SK-N-SH treated with all-trans-retinoic acid at 6 μM for 48 hours (cell line): Measurements from ENCODE around the gene TEX14.

Experiments used
- ATAC-seq: fragments of 200-7000 bp; cut with Tn5 transposase; 3 replicates; pipeline ENCODE4 v1.9.1; 2020; ENCODE audit warnings: mild to moderate bottlenecking, moderate library complexity
- ARNTL ChIP-seq: fragments of 450-650 bp; formaldehyde crosslinking; IDR thresholded peaks from 2 replicates; pipeline ENCODE4 v1.5.0; 2020; ENCODE audit warnings: low read depth, mild to moderate bottlenecking, moderate library complexity, borderline replicate concordance
- BACH2 ChIP-seq: fragments of 250-450 bp; sonication (Bioruptor Pico); IDR thresholded peaks from 2 replicates; pipeline ENCODE4 v1.9.0; 2021; ENCODE audit warnings: mild to moderate bottlenecking, borderline replicate concordance
- CREB5 ChIP-seq: fragments of 250-450 bp; sonication (Bioruptor Pico); IDR thresholded peaks from 2 replicates; pipeline ENCODE4 v1.5.1; 2020; ENCODE audit warnings: low read depth, mild to moderate bottlenecking, moderate library complexity
- CSDC2 ChIP-seq: fragments of 250-450 bp; sonication (Bioruptor Pico); IDR thresholded peaks from 2 replicates; pipeline ENCODE4 v1.5.0; 2020; ENCODE audit warnings: mild to moderate bottlenecking, moderate library complexity
- CSRNP3 ChIP-seq: fragments of 250-450 bp; sonication (Bioruptor Pico); IDR thresholded peaks from 2 replicates; pipeline ENCODE4 v1.5.1; 2021; ENCODE audit warnings: mild to moderate bottlenecking, moderate library complexity
- ESRRG ChIP-seq: fragments of 250-450 bp; sonication (Bioruptor Pico); IDR thresholded peaks from 2 replicates; pipeline ENCODE4 v1.6.1; 2021; ENCODE audit warnings: mild to moderate bottlenecking
- GLIS3 ChIP-seq: fragments of 250-450 bp; sonication (Bioruptor Pico); IDR thresholded peaks from 2 replicates; pipeline ENCODE4 v1.5.0; 2020; ENCODE audit warnings: mild to moderate bottlenecking, moderate library complexity
- OSR1 ChIP-seq: fragments of 250-450 bp; sonication (Bioruptor Pico); IDR thresholded peaks from 2 replicates; pipeline ENCODE4 v1.8.0; 2022; ENCODE audit warnings: moderate library complexity, mild to moderate bottlenecking, inconsistent platforms
- POU6F1 ChIP-seq: fragments of 250-450 bp; sonication (Bioruptor Pico); IDR thresholded peaks from 2 replicates; pipeline ENCODE4 v1.8.0; 2021; ENCODE audit warnings: low read depth, mild to moderate bottlenecking, moderate library complexity, borderline replicate concordance
- PPARA ChIP-seq: fragments of 250-450 bp; sonication (Bioruptor Pico); IDR thresholded peaks from 2 replicates; pipeline ENCODE4 v1.5.0; 2020; ENCODE audit warnings: mild to moderate bottlenecking, borderline replicate concordance
- RARB ChIP-seq: fragments of 250-450 bp; sonication (Bioruptor Pico); IDR thresholded peaks from 2 replicates; pipeline ENCODE4 v1.8.0; 2021; ENCODE audit warnings: mild to moderate bottlenecking, moderate library complexity
- SNAI2 ChIP-seq: fragments of 250-450 bp; sonication (Bioruptor Pico); IDR thresholded peaks from 2 replicates; pipeline ENCODE4 v1.5.0; 2020; ENCODE audit warnings: mild to moderate bottlenecking, moderate library complexity
- TCF4 ChIP-seq: fragments of 250-450 bp; sonication (Bioruptor Pico); IDR thresholded peaks from 2 replicates; pipeline ENCODE4 v1.8.0; 2021; ENCODE audit warnings: mild to moderate bottlenecking, moderate library complexity, borderline replicate concordance
- TOX ChIP-seq: fragments of 250-450 bp; sonication (Bioruptor Pico); IDR thresholded peaks from 2 replicates; pipeline ENCODE4 v1.8.0; 2021; ENCODE audit warnings: mild to moderate bottlenecking, moderate library complexity, borderline replicate concordance
- ZFP3 ChIP-seq: fragments of 250-450 bp; sonication (Bioruptor Pico); IDR thresholded peaks from 2 replicates; pipeline ENCODE4 v1.5.0; 2020; ENCODE audit warnings: mild to moderate bottlenecking, moderate library complexity
- ZFP30 ChIP-seq: fragments of 450-650 bp; formaldehyde crosslinking; IDR thresholded peaks from 2 replicates; pipeline ENCODE4 v1.5.0; 2022; ENCODE audit warnings: mild to moderate bottlenecking, moderate library complexity
- ZNF565 ChIP-seq: fragments of 450-650 bp; formaldehyde crosslinking; conservative IDR thresholded peaks from 2 replicates; pipeline ENCODE4 v1.5.0; 2020; ENCODE audit warnings: low read depth, mild to moderate bottlenecking, moderate library complexity
- ZNF70 ChIP-seq: fragments of 450-650 bp; formaldehyde crosslinking; IDR thresholded peaks from 2 replicates; pipeline ENCODE4 v1.5.0; 2020; ENCODE audit warnings: mild to moderate bottlenecking, moderate library complexity
- ZNF8 ChIP-seq: fragments of 450-650 bp; formaldehyde crosslinking; IDR thresholded peaks from 2 replicates; pipeline ENCODE4 v1.5.0; 2020; ENCODE audit warnings: mild to moderate bottlenecking, moderate library complexity

TEX14 gene

DNA sequence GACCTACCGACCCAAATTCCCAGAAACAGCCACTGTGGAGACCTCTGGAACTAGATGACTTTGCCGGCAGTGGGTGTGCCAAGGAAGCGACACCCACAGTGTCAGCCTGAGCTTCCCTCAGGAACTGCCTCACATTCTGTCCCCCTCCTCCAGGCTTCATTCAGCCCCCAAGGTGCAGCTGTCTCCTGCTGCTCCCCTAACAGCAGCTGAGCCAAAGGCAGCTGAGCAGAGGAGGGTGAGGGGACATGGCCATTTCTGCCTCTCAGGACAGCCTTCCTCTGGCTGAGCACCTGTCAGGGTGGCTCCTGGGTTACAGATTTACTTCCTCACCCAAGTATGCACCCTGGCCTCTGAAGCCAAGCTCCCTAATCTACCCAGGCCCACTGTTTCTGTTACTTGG lies 155.3 kb downstream of the TEX14 start:
- ATAC-seq: no peak

GRCh38 chr17:58535431-58535830 lies 156.4 kb downstream of the TEX14 start:
- no peak for ATAC-seq
- TF ChIP-seq ZNF8 (CRISPR knock-in tag) (no peak), RARB (CRISPR knock-in tag) (no peak), PPARA (CRISPR knock-in tag) (no peak), ZNF565 (CRISPR knock-in tag) (no peak), GLIS3 (CRISPR knock-in tag) (no peak), OSR1 (CRISPR knock-in tag) (no peak), BACH2 (CRISPR knock-in tag) (no peak), TOX (CRISPR knock-in tag) (no peak), CREB5 (CRISPR knock-in tag) (no peak), ZNF70 (no peak), ZFP30 (CRISPR knock-in tag) (no peak)

More for the DNA sequence above, 155.3 kb downstream of the TEX14 start:
- TF ChIP-seq SNAI2 (CRISPR knock-in tag) (no peak), ESRRG (CRISPR knock-in tag) (no peak), ZNF70 (no peak), ZFP30 (CRISPR knock-in tag) (no peak), POU6F1 (CRISPR knock-in tag) (no peak), TOX (CRISPR knock-in tag) (no peak), ZNF8 (CRISPR knock-in tag) (no peak), PPARA (CRISPR knock-in tag) (no peak), ZFP3 (CRISPR knock-in tag) (no peak), ZNF565 (CRISPR knock-in tag) (no peak), BACH2 (CRISPR knock-in tag) (no peak), ARNTL (CRISPR knock-in tag) (no peak), CSDC2 (CRISPR knock-in tag) (no peak)

DNA sequence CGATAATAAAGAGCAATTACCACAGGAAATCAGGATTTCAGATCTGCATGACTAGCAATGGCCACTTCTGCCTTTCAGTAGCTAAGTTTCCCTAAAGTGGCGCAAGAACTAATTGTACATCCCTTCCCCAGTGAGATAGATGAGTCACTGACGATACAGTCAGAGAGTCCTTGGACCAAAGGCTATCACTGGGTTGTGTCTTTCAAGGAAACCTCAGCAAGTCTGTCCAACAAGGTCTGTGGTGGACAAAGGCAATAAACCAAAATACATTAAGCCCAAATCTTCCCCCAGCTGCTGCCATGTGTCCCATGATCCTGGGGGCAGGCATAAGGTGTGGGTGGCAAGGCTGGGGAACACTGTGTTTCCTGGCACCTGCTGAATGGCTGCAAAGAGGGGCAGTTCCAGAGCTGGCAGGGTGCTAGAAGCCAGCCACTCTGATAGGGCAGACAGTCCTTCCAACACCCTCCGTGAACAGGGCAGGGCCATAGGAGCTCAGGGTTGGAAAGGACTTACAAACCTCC lies 156.9 kb downstream of the TEX14 start:
- no peak for ATAC-seq
- no peak for TF ChIP-seq CSRNP3 (CRISPR knock-in tag)

GRCh38 chr17:58534331-58534730 lies 157.5 kb downstream of the TEX14 start:
- TF ChIP-seq ESRRG (CRISPR knock-in tag): no peak
- no peak for TF ChIP-seq TCF4
- no peak for TF ChIP-seq GLIS3 (CRISPR knock-in tag)
- no peak for TF ChIP-seq BACH2 (CRISPR knock-in tag)
- TF ChIP-seq ZNF565 (CRISPR knock-in tag): no peak
- no peak for TF ChIP-seq PPARA (CRISPR knock-in tag)
- no peak for TF ChIP-seq TOX (CRISPR knock-in tag)
- TF ChIP-seq ZNF70: no peak
- TF ChIP-seq OSR1 (CRISPR knock-in tag): no peak
- no peak for TF ChIP-seq RARB (CRISPR knock-in tag)
- TF ChIP-seq POU6F1 (CRISPR knock-in tag): no peak
- no peak for TF ChIP-seq ZNF8 (CRISPR knock-in tag)
- TF ChIP-seq SNAI2 (CRISPR knock-in tag): no peak
- no peak for ATAC-seq
